ENCODE measurements around the gene SH3YL1.

The SH3YL1 gene

GRCh38 chr2:262117-262516, 1.7 kb downstream of the SH3YL1 start:
- Histone ChIP-seq H3K4ac (ENCODE audit: low read depth in 1 of 2, low read length in 2 of 2) (no peak overlapping the region), H3K14ac (ENCODE audit: low read length in 2 of 2) (no peak overlapping the region), H3K18ac (ENCODE audit: low read depth in 1 of 2, low read length in 2 of 2) (no peak overlapping the region), H4K91ac (ENCODE audit: low read length) (peak overlapping the region; percentile 70), H3K79me1 (replicated peaks; ENCODE audit: low read length, poor library complexity, severe bottlenecking) (peaks cover 24% of the 10 kb centered on the region), H3K9me3 (ENCODE audit: control insufficient read depth, low read length) (peaks cover 12% of the 10 kb centered on the region), H2AFZ (ENCODE audit: low read depth, low read length) (no peak overlapping the region), H3K4me3 (ENCODE audit: insufficient read depth in 1 of 2, low read depth in 1 of 2, low read length in 2 of 2) (no peak overlapping the region), H4K8ac (ENCODE audit: low read length) (no peak overlapping the region), H2BK120ac (ENCODE audit: low read depth, low read length) (no peak overlapping the region), H3K9ac (ENCODE audit: low read length) (no peak overlapping the region), H3K4me1 (ENCODE audit: control insufficient read depth, insufficient read depth, low read depth, low read length) (peaks cover 13% of the 10 kb centered on the region), H3K23ac (ENCODE audit: low read length in 2 of 2) (no peak overlapping the region), H3K27me3 (ENCODE audit: control insufficient read depth in 1 of 2, insufficient read depth in 1 of 2, low read length in 2 of 2) (no peaks in the 10 kb centered on the region), H3K27ac (ENCODE audit: low read length, poor library complexity, severe bottlenecking) (no peak overlapping the region), H3K36me3 (ENCODE audit: control insufficient read depth in 1 of 2, insufficient read depth in 2 of 2, low read depth in 1 of 2, low read length in 2 of 2) (peaks cover 9 to 19% of the 10 kb centered on the region in 2 experiments), H2AK5ac (ENCODE audit: low read length, severe bottlenecking) (no peak overlapping the region), H2BK12ac (ENCODE audit: low read length in 2 of 2) (peak overlapping the region in 1 of 2 experiments; percentile 59), H2BK15ac (ENCODE audit: low read depth, poor library complexity, severe bottlenecking) (no peak overlapping the region), H2BK5ac (ENCODE audit: low read depth, low read length, poor library complexity, severe bottlenecking) (no peak overlapping the region), H3K4me2 (ENCODE audit: low read length, poor library complexity, severe bottlenecking) (no peak overlapping the region)
- DNase-seq = peak; percentile 31
- 60% methylated on average over 3 of the region's 3 CpGs for WGBS

DNA sequence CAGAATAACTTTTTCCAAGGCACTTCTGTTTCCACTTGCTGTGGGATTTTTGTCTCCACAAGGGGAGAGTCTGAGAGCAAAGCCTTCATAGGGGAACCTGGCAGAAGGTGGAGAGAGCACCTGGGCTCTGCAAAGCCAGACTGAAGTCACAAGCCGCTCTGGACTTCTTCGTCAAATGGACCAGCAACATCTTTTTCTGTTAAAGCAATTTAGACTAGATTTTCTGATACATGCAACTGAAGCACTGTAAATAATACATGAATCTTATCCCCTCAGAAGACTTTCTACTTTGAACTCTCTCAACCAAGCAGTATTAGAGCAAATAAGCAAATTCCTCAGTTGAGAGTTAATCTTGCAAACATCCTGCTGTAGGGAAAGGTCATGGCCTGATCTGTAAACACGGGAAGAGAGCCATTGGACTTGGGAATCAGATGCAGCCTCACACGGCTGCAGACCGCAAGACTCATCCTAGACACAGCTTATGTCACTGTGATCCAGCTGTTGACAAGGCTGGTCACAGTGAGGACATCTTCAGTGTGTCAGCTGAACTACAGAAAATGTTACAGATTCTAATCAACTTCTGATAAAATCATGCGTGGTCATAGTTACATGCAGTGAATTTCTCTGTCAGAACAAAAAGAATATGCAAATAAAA, 3.2 kb downstream of the SH3YL1 start:
- H4K8ac ChIP-seq (ENCODE audit: low read length) = no peak overlapping the region
- H4K91ac ChIP-seq (ENCODE audit: low read length) = no peak overlapping the region
- no peak overlapping the region for H2BK120ac ChIP-seq (ENCODE audit: low read depth, low read length)
- H2AFZ ChIP-seq (ENCODE audit: low read depth, low read length) = no peak overlapping the region
- H2AK5ac ChIP-seq (ENCODE audit: low read length, severe bottlenecking) = no peak overlapping the region
- peak; percentile 90 for DNase-seq
- H3K4me2 ChIP-seq (ENCODE audit: low read length, poor library complexity, severe bottlenecking) = no peak overlapping the region
- no peak overlapping the region for H2BK5ac ChIP-seq (ENCODE audit: low read depth, low read length, poor library complexity, severe bottlenecking)
- no peak overlapping the region for H3K4ac ChIP-seq (ENCODE audit: low read depth in 1 of 2, low read length in 2 of 2)
- H3K4me1 ChIP-seq (ENCODE audit: control insufficient read depth, insufficient read depth, low read depth, low read length) = peaks cover 12% of the 10 kb centered on the region
- no peak overlapping the region for H3K23ac ChIP-seq (ENCODE audit: low read length in 2 of 2)
- H3K27me3 ChIP-seq (ENCODE audit: control insufficient read depth in 1 of 2, insufficient read depth in 1 of 2, low read length in 2 of 2) = no peaks in the 10 kb centered on the region
- no peak overlapping the region for H2BK15ac ChIP-seq (ENCODE audit: low read depth, poor library complexity, severe bottlenecking)
- H3K79me1 ChIP-seq (replicated peaks; ENCODE audit: low read length, poor library complexity, severe bottlenecking) = peaks cover 24% of the 10 kb centered on the region
- no peak overlapping the region for H3K14ac ChIP-seq (ENCODE audit: low read length in 2 of 2)
- peaks cover 9 to 19% of the 10 kb centered on the region in 2 experiments for H3K36me3 ChIP-seq (ENCODE audit: control insufficient read depth in 1 of 2, insufficient read depth in 2 of 2, low read depth in 1 of 2, low read length in 2 of 2)
- peak overlapping the region in 1 of 2 experiments; percentile 26 for H3K18ac ChIP-seq (ENCODE audit: low read depth in 1 of 2, low read length in 2 of 2)
- peaks cover 12% of the 10 kb centered on the region for H3K9me3 ChIP-seq (ENCODE audit: control insufficient read depth, low read length)
- no peak overlapping the region for H2BK12ac ChIP-seq (ENCODE audit: low read length in 2 of 2)
- WGBS = 50% methylated on average over 6 of the region's 6 CpGs
- H3K4me3 ChIP-seq (ENCODE audit: insufficient read depth in 1 of 2, low read depth in 1 of 2, low read length in 2 of 2) = no peak overlapping the region
- no peak overlapping the region for H3K27ac ChIP-seq (ENCODE audit: low read length, poor library complexity, severe bottlenecking)
- no peak overlapping the region for H3K9ac ChIP-seq (ENCODE audit: low read length)

- Histone ChIP-seq H4K91ac (ENCODE audit: low read length) (no peak overlapping the region), H2BK120ac (ENCODE audit: low read depth, low read length) (no peak overlapping the region), H3K79me1 (replicated peaks; ENCODE audit: low read length, poor library complexity, severe bottlenecking) (peaks cover 24% of the 10 kb centered on the region), H3K4me3 (ENCODE audit: insufficient read depth in 1 of 2, low read depth in 1 of 2, low read length in 2 of 2) (no peak overlapping the region), H3K4me2 (ENCODE audit: low read length, poor library complexity, severe bottlenecking) (no peak overlapping the region), H2BK5ac (ENCODE audit: low read depth, low read length, poor library complexity, severe bottlenecking) (no peak overlapping the region), H3K36me3 (ENCODE audit: control insufficient read depth in 1 of 2, insufficient read depth in 2 of 2, low read depth in 1 of 2, low read length in 2 of 2) (peaks cover 9 to 19% of the 10 kb centered on the region in 2 experiments), H3K9ac (ENCODE audit: low read length) (no peak overlapping the region), H3K9me3 (ENCODE audit: control insufficient read depth, low read length) (peaks cover 12% of the 10 kb centered on the region), H2BK15ac (ENCODE audit: low read depth, poor library complexity, severe bottlenecking) (no peak overlapping the region), H3K23ac (ENCODE audit: low read length in 2 of 2) (no peak overlapping the region), H3K27ac (ENCODE audit: low read length, poor library complexity, severe bottlenecking) (no peak overlapping the region), H3K4ac (ENCODE audit: low read depth in 1 of 2, low read length in 2 of 2) (no peak overlapping the region), H3K14ac (ENCODE audit: low read length in 2 of 2) (no peak overlapping the region), H3K4me1 (ENCODE audit: control insufficient read depth, insufficient read depth, low read depth, low read length) (peaks cover 11% of the 10 kb centered on the region), H3K18ac (ENCODE audit: low read depth in 1 of 2, low read length in 2 of 2) (no peak overlapping the region), H3K27me3 (ENCODE audit: control insufficient read depth in 1 of 2, insufficient read depth in 1 of 2, low read length in 2 of 2) (no peaks in the 10 kb centered on the region), H4K8ac (ENCODE audit: low read length) (no peak overlapping the region), H2BK12ac (ENCODE audit: low read length in 2 of 2) (no peak overlapping the region), H2AFZ (ENCODE audit: low read depth, low read length) (no peak overlapping the region), H2AK5ac (ENCODE audit: low read length, severe bottlenecking) (no peak overlapping the region)
- no peak for DNase-seq
- WGBS = 100% methylated on average over 1 of the region's 2 CpGs
Observed at GRCh38 chr2:259789-260331, 4.0 kb downstream of the SH3YL1 start.

- H4K8ac ChIP-seq (ENCODE audit: low read length) = no peak overlapping the region
- H2AFZ ChIP-seq (ENCODE audit: low read depth, low read length) = no peak overlapping the region
- WGBS = 88% methylated on average over 3 of the region's 3 CpGs
- no peak overlapping the region for H3K9ac ChIP-seq (ENCODE audit: low read length)
- H3K4me2 ChIP-seq (ENCODE audit: low read length, poor library complexity, severe bottlenecking) = no peak overlapping the region
- H3K4me3 ChIP-seq (ENCODE audit: insufficient read depth in 1 of 2, low read depth in 1 of 2, low read length in 2 of 2) = no peak overlapping the region
- peaks cover 12% of the 10 kb centered on the region for H3K9me3 ChIP-seq (ENCODE audit: control insufficient read depth, low read length)
- no peak overlapping the region for H3K4ac ChIP-seq (ENCODE audit: low read depth in 1 of 2, low read length in 2 of 2)
- DNase-seq = no peak
- peaks cover 9 to 19% of the 10 kb centered on the region in 2 experiments for H3K36me3 ChIP-seq (ENCODE audit: control insufficient read depth in 1 of 2, insufficient read depth in 2 of 2, low read depth in 1 of 2, low read length in 2 of 2)
- peaks cover 20% of the 10 kb centered on the region for H3K79me1 ChIP-seq (replicated peaks; ENCODE audit: low read length, poor library complexity, severe bottlenecking)
- H3K18ac ChIP-seq (ENCODE audit: low read depth in 1 of 2, low read length in 2 of 2) = peak overlapping the region in 1 of 2 experiments; percentile 8
- peaks cover 7% of the 10 kb centered on the region for H3K4me1 ChIP-seq (ENCODE audit: control insufficient read depth, insufficient read depth, low read depth, low read length)
- H3K27me3 ChIP-seq (ENCODE audit: control insufficient read depth in 1 of 2, insufficient read depth in 1 of 2, low read length in 2 of 2) = no peaks in the 10 kb centered on the region
- H3K27ac ChIP-seq (ENCODE audit: low read length, poor library complexity, severe bottlenecking) = no peak overlapping the region
- H3K14ac ChIP-seq (ENCODE audit: low read length in 2 of 2) = no peak overlapping the region
- no peak overlapping the region for H4K91ac ChIP-seq (ENCODE audit: low read length)
- no peak overlapping the region for H2BK5ac ChIP-seq (ENCODE audit: low read depth, low read length, poor library complexity, severe bottlenecking)
- H2BK15ac ChIP-seq (ENCODE audit: low read depth, poor library complexity, severe bottlenecking) = no peak overlapping the region
- no peak overlapping the region for H2BK120ac ChIP-seq (ENCODE audit: low read depth, low read length)
- H3K23ac ChIP-seq (ENCODE audit: low read length in 2 of 2) = no peak overlapping the region
- H2BK12ac ChIP-seq (ENCODE audit: low read length in 2 of 2) = peak overlapping the region in 1 of 2 experiments; percentile 15
- no peak overlapping the region for H2AK5ac ChIP-seq (ENCODE audit: low read length, severe bottlenecking)
Observed at GRCh38 chr2:258933-259332, 4.9 kb downstream of the SH3YL1 start.
